SK-N-SH treated with all-trans-retinoic acid at 6 μM for 48 hours (cell line): ENCODE measurements around the gene PHF1.

Source experiments
- ATAC-seq: fragments of 200-7000 bp; cut with Tn5 transposase; 3 replicates; pipeline ENCODE4 v1.9.1; 2020; ENCODE audit warnings: mild to moderate bottlenecking, moderate library complexity
- BACH2 ChIP-seq: fragments of 250-450 bp; sonication (Bioruptor Pico); IDR thresholded peaks from 2 replicates; pipeline ENCODE4 v1.9.0; 2021; ENCODE audit warnings: mild to moderate bottlenecking, borderline replicate concordance
- CREB5 ChIP-seq: fragments of 250-450 bp; sonication (Bioruptor Pico); IDR thresholded peaks from 2 replicates; pipeline ENCODE4 v1.5.1; 2020; ENCODE audit warnings: low read depth, mild to moderate bottlenecking, moderate library complexity
- CSDC2 ChIP-seq: fragments of 250-450 bp; sonication (Bioruptor Pico); IDR thresholded peaks from 2 replicates; pipeline ENCODE4 v1.5.0; 2020; ENCODE audit warnings: mild to moderate bottlenecking, moderate library complexity
- ESRRG ChIP-seq: fragments of 250-450 bp; sonication (Bioruptor Pico); IDR thresholded peaks from 2 replicates; pipeline ENCODE4 v1.6.1; 2021; ENCODE audit warnings: mild to moderate bottlenecking
- GLIS3 ChIP-seq: fragments of 250-450 bp; sonication (Bioruptor Pico); IDR thresholded peaks from 2 replicates; pipeline ENCODE4 v1.5.0; 2020; ENCODE audit warnings: mild to moderate bottlenecking, moderate library complexity
- PATZ1 ChIP-seq: fragments of 250-450 bp; sonication (Bioruptor Pico); IDR thresholded peaks from 2 replicates; pipeline ENCODE4 v1.8.0; 2020; ENCODE audit warnings: mild to moderate bottlenecking, moderate library complexity, borderline replicate concordance
- POU6F1 ChIP-seq: fragments of 250-450 bp; sonication (Bioruptor Pico); IDR thresholded peaks from 2 replicates; pipeline ENCODE4 v1.8.0; 2021; ENCODE audit warnings: low read depth, mild to moderate bottlenecking, moderate library complexity, borderline replicate concordance
- PPARA ChIP-seq: fragments of 250-450 bp; sonication (Bioruptor Pico); IDR thresholded peaks from 2 replicates; pipeline ENCODE4 v1.5.0; 2020; ENCODE audit warnings: mild to moderate bottlenecking, borderline replicate concordance
- RARB ChIP-seq: fragments of 250-450 bp; sonication (Bioruptor Pico); IDR thresholded peaks from 2 replicates; pipeline ENCODE4 v1.8.0; 2021; ENCODE audit warnings: mild to moderate bottlenecking, moderate library complexity
- TCF4 ChIP-seq: fragments of 250-450 bp; sonication (Bioruptor Pico); IDR thresholded peaks from 2 replicates; pipeline ENCODE4 v1.8.0; 2021; ENCODE audit warnings: mild to moderate bottlenecking, moderate library complexity, borderline replicate concordance
- TSHZ2 ChIP-seq: fragments of 250-450 bp; sonication (Bioruptor Pico); IDR thresholded peaks from 2 replicates; pipeline ENCODE4 v1.5.0; 2020; ENCODE audit warnings: mild to moderate bottlenecking, moderate library complexity
- ZC3H10 ChIP-seq: fragments of 250-450 bp; sonication (Bioruptor Pico); IDR thresholded peaks from 2 replicates; pipeline ENCODE4 v1.5.1; 2021; ENCODE audit warnings: mild to moderate bottlenecking, moderate library complexity
- ZFP3 ChIP-seq: fragments of 250-450 bp; sonication (Bioruptor Pico); IDR thresholded peaks from 2 replicates; pipeline ENCODE4 v1.5.0; 2020; ENCODE audit warnings: mild to moderate bottlenecking, moderate library complexity
- ZFP30 ChIP-seq: fragments of 450-650 bp; formaldehyde crosslinking; IDR thresholded peaks from 2 replicates; pipeline ENCODE4 v1.5.0; 2022; ENCODE audit warnings: mild to moderate bottlenecking, moderate library complexity
- ZNF565 ChIP-seq: fragments of 450-650 bp; formaldehyde crosslinking; conservative IDR thresholded peaks from 2 replicates; pipeline ENCODE4 v1.5.0; 2020; ENCODE audit warnings: low read depth, mild to moderate bottlenecking, moderate library complexity
- ZNF70 ChIP-seq: fragments of 450-650 bp; formaldehyde crosslinking; IDR thresholded peaks from 2 replicates; pipeline ENCODE4 v1.5.0; 2020; ENCODE audit warnings: mild to moderate bottlenecking, moderate library complexity
- ZNF8 ChIP-seq: fragments of 450-650 bp; formaldehyde crosslinking; IDR thresholded peaks from 2 replicates; pipeline ENCODE4 v1.5.0; 2020; ENCODE audit warnings: mild to moderate bottlenecking, moderate library complexity

The PHF1 gene

GRCh38 chr6:33452496-33452895 lies 41.7 kb downstream of the PHF1 start (continued):
- TF ChIP-seq TSHZ2 (CRISPR knock-in tag) (no peak), ZC3H10 (no peak), POU6F1 (CRISPR knock-in tag) (no peak)

GRCh38 chr6:33453393-33454008 lies 42.7 kb downstream of the PHF1 start:
- TF ChIP-seq ZNF8 (CRISPR knock-in tag) (no peak), GLIS3 (no peak), TCF4 (no peak), CREB5 (no peak), ZFP3 (CRISPR knock-in tag) (no peak), POU6F1 (CRISPR knock-in tag) (no peak)
- TF ChIP-seq, all 23 proteins: peak for 0
- peak; percentile 18 for ATAC-seq

GRCh38 chr6:33454009-33454946 lies 43.5 kb downstream of the PHF1 start, which contains the start of gene ZBTB9:
ZBTB9 (plus strand) TSS chr6:33454576; CDS start chr6:33455101, 525 bp downstream.
- TF ChIP-seq TCF4, result no peak
- no peak for TF ChIP-seq ZNF565 (CRISPR knock-in tag)
- no peak for TF ChIP-seq BACH2
- TF ChIP-seq TSHZ2 (CRISPR knock-in tag), result no peak
- TF ChIP-seq ZFP30 (CRISPR knock-in tag), result 0 out of 2 replicates have a peak, but pooled peaks have one; percentile 19
- no peak for TF ChIP-seq PPARA (CRISPR knock-in tag)
- TF ChIP-seq ZC3H10, result no peak
- TF ChIP-seq ZFP3 (CRISPR knock-in tag), result 0 out of 2 replicates have a peak, but pooled peaks have one; percentile 8
- TF ChIP-seq ESRRG, result no peak
- ATAC-seq, result peak; percentile 99

GRCh38 chr6:33455051-33455450 lies 44.2 kb downstream of the PHF1 start:
- ATAC-seq, result no peak
- TF ChIP-seq ZC3H10 (no peak), RARB (no peak), ESRRG (no peak), ZNF70 (CRISPR knock-in tag) (no peak), ZFP3 (CRISPR knock-in tag) (no peak), PATZ1 (CRISPR knock-in tag) (no peak), TSHZ2 (CRISPR knock-in tag) (no peak), ZNF565 (CRISPR knock-in tag) (no peak), PPARA (CRISPR knock-in tag) (no peak), ZNF8 (CRISPR knock-in tag) (no peak), CSDC2 (CRISPR knock-in tag) (no peak), TCF4 (no peak)
